22Rv1 (cell line): ENCODE data around the gene TJAP1.
"Not testable (repeated sequence)": the region's sequence is repeated elsewhere in the genome, so short reads cannot be mapped to it uniquely, and the experiment has no call there.

Source experiments
- H3K27ac ChIP-seq: fragments of 450-650 bp; 2 replicates; pipeline ENCODE4 v1.5.1; 2017
- CTCF ChIP-seq: fragments of 450-650 bp; IDR thresholded peaks from 2 replicates; pipeline ENCODE4 v1.5.1; 2017; ENCODE audit warnings: mild to moderate bottlenecking
- ZFX ChIP-seq: fragments of 450-650 bp; IDR thresholded peaks from 2 replicates; pipeline ENCODE4 v1.6.1; 2017; ENCODE audit warnings: antibody characterized with exemption, borderline replicate concordance

Gene TJAP1

DNA sequence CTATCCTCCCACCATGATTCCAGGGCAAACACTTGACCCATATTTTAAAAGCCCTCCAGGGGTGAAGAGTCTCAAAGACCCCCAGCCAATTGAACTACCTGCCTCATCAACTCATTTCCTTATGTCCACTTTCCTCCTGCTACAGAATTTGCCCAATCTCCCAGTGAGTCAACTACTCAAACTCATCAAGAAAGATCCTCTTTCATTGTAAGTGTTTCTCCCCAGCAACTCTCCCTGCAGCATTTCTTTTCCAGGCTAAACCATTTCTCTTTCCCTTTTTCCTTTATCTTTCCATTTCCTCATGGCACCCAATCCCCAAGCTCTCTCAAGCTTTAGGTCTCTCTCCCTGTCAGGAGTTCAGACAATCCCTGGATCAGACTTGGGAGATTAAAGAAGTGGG is 23.5 kb upstream of the TJAP1 start:
- no peak overlapping the region for H3K27ac ChIP-seq
- no peak for TF ChIP-seq ZFX
- TF ChIP-seq CTCF = no peak

DNA sequence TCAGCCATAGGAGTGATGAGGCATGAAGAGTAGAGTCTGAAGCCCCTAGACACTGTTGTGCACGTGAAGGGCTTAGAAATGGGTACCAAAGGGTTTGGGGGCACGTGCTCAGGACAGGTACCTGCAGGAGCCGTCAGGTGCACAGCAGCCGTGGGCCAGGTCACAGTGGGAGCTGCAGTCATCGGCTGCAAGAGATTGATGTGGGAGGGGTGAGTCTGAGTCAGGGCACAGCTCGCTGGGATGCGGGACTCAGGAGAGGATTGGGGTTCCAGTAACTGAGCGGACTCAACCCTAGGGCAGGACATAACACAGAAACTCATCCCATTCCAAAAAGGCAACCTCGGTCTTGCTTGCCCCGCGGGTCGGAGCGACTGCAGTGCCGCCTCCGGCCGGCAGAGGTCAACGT is 23.1 kb upstream of the TJAP1 start:
- no peak for TF ChIP-seq ZFX
- peak; percentile 93; the same call in 1 of the 2 replicates for TF ChIP-seq CTCF
- no peak overlapping the region for H3K27ac ChIP-seq

DNA sequence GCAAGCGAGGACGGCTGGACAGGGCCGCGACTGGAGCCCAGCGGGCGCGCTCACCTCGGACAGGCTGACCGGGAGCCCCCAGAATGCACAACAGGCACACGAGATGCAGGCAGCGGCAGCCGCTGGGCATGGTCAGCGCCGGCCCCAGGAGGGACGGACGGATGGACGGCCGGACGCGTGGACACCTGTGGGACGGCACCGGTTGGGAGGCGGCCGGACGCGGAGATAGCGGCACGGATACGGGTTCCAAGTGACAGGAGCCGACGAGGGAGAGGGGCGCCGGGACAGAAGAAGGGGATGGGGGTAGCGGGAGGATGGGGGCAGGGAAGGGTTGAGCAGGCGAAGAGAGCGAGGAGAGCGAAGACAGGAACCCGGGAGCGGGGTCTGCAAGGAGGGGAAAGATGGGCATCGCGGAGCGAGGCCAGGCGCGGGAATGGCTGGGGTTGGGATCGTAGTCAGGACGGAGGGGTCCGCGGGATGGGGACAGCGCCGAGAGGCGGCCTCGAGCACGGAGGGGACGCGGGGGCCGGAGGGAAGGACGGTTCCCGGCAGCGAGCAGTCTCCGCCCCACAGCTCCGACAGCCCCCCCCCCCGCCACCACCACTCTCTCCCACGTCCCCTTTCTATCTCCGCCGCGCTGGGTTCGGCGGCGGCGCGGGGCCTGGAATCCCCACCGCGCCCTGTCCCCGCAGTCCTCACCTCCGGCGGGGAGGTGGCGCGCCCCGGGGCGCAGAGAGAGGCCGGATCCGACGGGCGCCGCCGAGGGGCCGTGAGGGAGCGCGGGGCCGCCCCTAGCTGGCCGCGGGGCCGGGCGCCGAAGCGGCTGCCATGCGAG is 22.5 kb upstream of the TJAP1 start:
- H3K27ac ChIP-seq = no peak overlapping the region
- TF ChIP-seq ZFX = no peak
- peak; percentile 78 for TF ChIP-seq CTCF

- H3K27ac ChIP-seq = no peak within 1 kb of the TSS
- no peak for TF ChIP-seq CTCF
- no peak for TF ChIP-seq ZFX
Measured at GRCh38 chr6:43455531-43456428, 21.6 kb upstream of the TJAP1 start, which contains the start of gene DLK2. DLK2 (minus strand) TSS chr6:43455548; CDS start chr6:43454825, 723 bp downstream.

- TF ChIP-seq ZFX = no peak
- peak; percentile 52 for TF ChIP-seq CTCF
- H3K27ac ChIP-seq = no peak overlapping the region
Measured at GRCh38 chr6:43457643-43458042, 19.7 kb upstream of the TJAP1 start.

- not testable (repeated sequence) for H3K27ac ChIP-seq
Measured at GRCh38 chr6:43458154-43458553, 19.2 kb upstream of the TJAP1 start.

- TF ChIP-seq ZFX = no peak
- no peak for TF ChIP-seq CTCF
- no peak overlapping the region for H3K27ac ChIP-seq
Measured at GRCh38 chr6:43459535-43459934, 17.8 kb upstream of the TJAP1 start.
